ENCODE results near the gene NIPA2.

Gene NIPA2

GRCh38 chr15:22895465-22896190 lies 57.2 kb downstream of the NIPA2 start:
- Histone ChIP-seq H2AFZ (no peak overlapping the region), H3K4me3 (ENCODE audit: low read depth, low read length) (no peak overlapping the region), H3K79me2 (no peaks in the 10 kb centered on the region), H3K27ac (no peak overlapping the region), H3K4me1 (no peaks in the 10 kb centered on the region), H3K4me2 (ENCODE audit: low read length) (no peak overlapping the region), H3K36me3 (ENCODE audit: control insufficient read depth, insufficient read depth, low read length) (no peaks in the 10 kb centered on the region), H3K9ac (no peak overlapping the region), H3K9me3 (ENCODE audit: control insufficient read depth, low read length) (no peaks in the 10 kb centered on the region), H3K27me3 (ENCODE audit: control insufficient read depth, insufficient read depth, low read length) (no peaks in the 10 kb centered on the region)
- TF ChIP-seq, protein P1, sequence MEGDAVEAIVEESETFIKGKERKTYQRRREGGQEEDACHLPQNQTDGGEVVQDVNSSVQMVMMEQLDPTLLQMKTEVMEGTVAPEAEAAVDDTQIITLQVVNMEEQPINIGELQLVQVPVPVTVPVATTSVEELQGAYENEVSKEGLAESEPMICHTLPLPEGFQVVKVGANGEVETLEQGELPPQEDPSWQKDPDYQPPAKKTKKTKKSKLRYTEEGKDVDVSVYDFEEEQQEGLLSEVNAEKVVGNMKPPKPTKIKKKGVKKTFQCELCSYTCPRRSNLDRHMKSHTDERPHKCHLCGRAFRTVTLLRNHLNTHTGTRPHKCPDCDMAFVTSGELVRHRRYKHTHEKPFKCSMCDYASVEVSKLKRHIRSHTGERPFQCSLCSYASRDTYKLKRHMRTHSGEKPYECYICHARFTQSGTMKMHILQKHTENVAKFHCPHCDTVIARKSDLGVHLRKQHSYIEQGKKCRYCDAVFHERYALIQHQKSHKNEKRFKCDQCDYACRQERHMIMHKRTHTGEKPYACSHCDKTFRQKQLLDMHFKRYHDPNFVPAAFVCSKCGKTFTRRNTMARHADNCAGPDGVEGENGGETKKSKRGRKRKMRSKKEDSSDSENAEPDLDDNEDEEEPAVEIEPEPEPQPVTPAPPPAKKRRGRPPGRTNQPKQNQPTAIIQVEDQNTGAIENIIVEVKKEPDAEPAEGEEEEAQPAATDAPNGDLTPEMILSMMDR (IDR thresholded peaks at IDR 0.05) = no peak

- TF ChIP-seq, protein P1 (IDR thresholded peaks at IDR 0.05) = no peak
- no peaks in the 10 kb centered on the region for H3K36me3 ChIP-seq (ENCODE audit: control insufficient read depth, insufficient read depth, low read length)
- H3K27ac ChIP-seq = no peak overlapping the region
These were observed 63.6 kb downstream of the NIPA2 start for GRCh38 chr15:22902046-22902445.

DNA sequence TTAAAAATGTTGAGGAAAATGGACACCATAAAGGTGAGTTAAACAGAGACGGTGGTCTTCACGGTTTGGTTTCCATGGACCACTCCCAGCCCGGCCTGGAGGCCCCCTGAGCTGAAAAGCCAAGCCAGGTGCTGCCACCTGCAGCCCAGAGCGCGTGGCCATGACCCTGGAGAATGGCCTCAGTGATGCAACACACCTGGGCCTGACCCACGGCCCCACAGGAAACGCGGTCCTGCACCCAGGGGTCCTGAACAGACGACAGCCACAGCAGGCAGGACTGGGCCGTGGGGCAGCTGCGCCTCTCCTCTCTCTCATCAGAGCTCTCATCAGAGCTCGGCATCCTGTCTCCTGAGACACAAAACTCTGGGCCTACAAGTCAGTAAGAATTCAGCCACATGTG lies 64.1 kb downstream of the NIPA2 start:
- Histone ChIP-seq H3K79me2 (no peaks in the 10 kb centered on the region), H2AFZ (no peak overlapping the region), H3K27me3 (ENCODE audit: control insufficient read depth, insufficient read depth, low read length) (no peaks in the 10 kb centered on the region), H3K9ac (no peak overlapping the region), H3K4me3 (ENCODE audit: low read depth, low read length) (no peak overlapping the region), H3K9me3 (ENCODE audit: control insufficient read depth, low read length) (no peaks in the 10 kb centered on the region), H3K27ac (no peak overlapping the region), H3K4me2 (ENCODE audit: low read length) (no peak overlapping the region), H3K36me3 (ENCODE audit: control insufficient read depth, insufficient read depth, low read length) (no peaks in the 10 kb centered on the region), H3K4me1 (no peaks in the 10 kb centered on the region)
- TF ChIP-seq, protein P1 (IDR thresholded peaks at IDR 0.05) = no peak

More at GRCh38 chr15:22902046-22902445, 63.6 kb downstream of the NIPA2 start:
- Histone ChIP-seq H3K4me1 (no peaks in the 10 kb centered on the region), H3K9me3 (ENCODE audit: control insufficient read depth, low read length) (no peaks in the 10 kb centered on the region), H3K79me2 (no peaks in the 10 kb centered on the region), H3K4me2 (ENCODE audit: low read length) (no peak overlapping the region), H2AFZ (no peak overlapping the region), H3K9ac (no peak overlapping the region), H3K4me3 (ENCODE audit: low read depth, low read length) (no peak overlapping the region), H3K27me3 (ENCODE audit: control insufficient read depth, insufficient read depth, low read length) (no peaks in the 10 kb centered on the region)

- H3K27ac ChIP-seq = no peak overlapping the region
- H3K79me2 ChIP-seq = no peaks in the 10 kb centered on the region
- TF ChIP-seq, protein P1 (IDR thresholded peaks at IDR 0.05) = no peak
- H2AFZ ChIP-seq = no peak overlapping the region
- no peaks in the 10 kb centered on the region for H3K4me1 ChIP-seq
- no peak overlapping the region for H3K9ac ChIP-seq
- H3K27me3 ChIP-seq (ENCODE audit: control insufficient read depth, insufficient read depth, low read length) = no peaks in the 10 kb centered on the region
- H3K9me3 ChIP-seq (ENCODE audit: control insufficient read depth, low read length) = no peaks in the 10 kb centered on the region
- no peak overlapping the region for H3K4me2 ChIP-seq (ENCODE audit: low read length)
- H3K36me3 ChIP-seq (ENCODE audit: control insufficient read depth, insufficient read depth, low read length) = no peaks in the 10 kb centered on the region
- no peak overlapping the region for H3K4me3 ChIP-seq (ENCODE audit: low read depth, low read length)
These were observed 64.5 kb downstream of the NIPA2 start for GRCh38 chr15:22902981-22903380.

GRCh38 chr15:22903427-22903826 lies 65.0 kb downstream of the NIPA2 start:
- no peaks in the 10 kb centered on the region for H3K36me3 ChIP-seq (ENCODE audit: control insufficient read depth, insufficient read depth, low read length)

More at GRCh38 chr15:22903427-22903826, 65.0 kb downstream of the NIPA2 start:
- no peaks in the 10 kb centered on the region for H3K4me1 ChIP-seq
- H3K9ac ChIP-seq = no peak overlapping the region
- TF ChIP-seq, protein P1 (IDR thresholded peaks at IDR 0.05) = no peak
- no peak overlapping the region for H3K4me2 ChIP-seq (ENCODE audit: low read length)
- no peak overlapping the region for H3K27ac ChIP-seq
- H2AFZ ChIP-seq = no peak overlapping the region
- no peaks in the 10 kb centered on the region for H3K27me3 ChIP-seq (ENCODE audit: control insufficient read depth, insufficient read depth, low read length)
- no peak overlapping the region for H3K4me3 ChIP-seq (ENCODE audit: low read depth, low read length)
- H3K79me2 ChIP-seq = no peaks in the 10 kb centered on the region
- H3K9me3 ChIP-seq (ENCODE audit: control insufficient read depth, low read length) = no peaks in the 10 kb centered on the region
